MCF 10A (cell line): ENCODE results near the gene GPR84. TPM values are rescaled to one million over a fixed set of nuclear protein-coding genes. Genes with fewer than 3 reads are reported as not detected.

Experiments
- BruUV-seq: library from RNA; stranded (reverse); fragments of 400-500 nt; replicated peaks from 2 replicates; lab custom pipeline; 2021; lab: Mats Ljungman, UMichigan
- CTCF ChIA-PET: fragments of 300-600 bp; sonication (Branson Sonifier 250); formaldehyde crosslinking; extraction: SDS; loops from one replicate; lab custom pipeline; 2021; ENCODE audit warnings: antibody characterized with exemption, inconsistent platforms; lab: Yijun Ruan, JAX
- POLR2A ChIA-PET: fragments of 300-600, 350-650 bp; sonication (Branson Sonifier 250); formaldehyde crosslinking; extraction: SDS; loops from one replicate; lab custom pipeline; 2020; ENCODE audit warnings: antibody characterized with exemption, inconsistent platforms; lab: Yijun Ruan, JAX
- DNase-seq: peaks from one replicate; pipeline ENCODE4 v3.0.0-alpha.2; 2018; ENCODE audit not compliant: unreplicated experiment
- H3K27ac Mint-ChIP-seq: one replicate; pipeline ENCODE4 v1.8.0; 2022; ENCODE audit warnings: mild to moderate bottlenecking, low read depth, mixed read lengths; ENCODE audit not compliant: unreplicated experiment
- H3K27me3 Mint-ChIP-seq: one replicate; pipeline ENCODE4 v1.8.0; 2022; ENCODE audit warnings: mixed read lengths; ENCODE audit not compliant: insufficient read depth, unreplicated experiment
- H3K36me3 Mint-ChIP-seq: one replicate; pipeline ENCODE4 v1.8.0; 2022; ENCODE audit warnings: mild to moderate bottlenecking, moderate library complexity, mixed read lengths; ENCODE audit not compliant: insufficient read depth, unreplicated experiment
- H3K4me1 Mint-ChIP-seq: one replicate; pipeline ENCODE4 v1.8.0; 2022; ENCODE audit warnings: mixed read lengths; ENCODE audit not compliant: insufficient read depth, unreplicated experiment
- H3K4me3 Mint-ChIP-seq: one replicate; pipeline ENCODE4 v1.8.0; 2022; ENCODE audit warnings: mild to moderate bottlenecking, moderate library complexity, mixed read lengths; ENCODE audit not compliant: unreplicated experiment
- H3K9me3 Mint-ChIP-seq: one replicate; pipeline ENCODE4 v1.8.0; 2022; ENCODE audit warnings: mixed read lengths; ENCODE audit not compliant: unreplicated experiment
- intact Hi-C: fragments of 100-400 bp; cut with micrococcal nuclease; formaldehyde crosslinking; loops from 2 replicates; pipeline ENCODE4 v1.14.1; 2022
- total RNA-seq: library from RNA; stranded (reverse); gene quantifications from 2 replicates; pipeline ENCODE4 v1.2.3, GENCODE V29; 2022
- TF ChIP-seq, protein P1 (sequence below): fragments of 200-600 bp; IDR thresholded peaks from one replicate; pipeline ENCODE4 v1.8.0; 2022; ENCODE audit warnings: antibody characterized with exemption, mild to moderate bottlenecking; ENCODE audit not compliant: unreplicated experiment

GPR84 gene
- total RNA-seq, 1 experiment from 2014 or later, result not detected

- H3K4me3 Mint-ChIP-seq, result no peak overlapping the region
- CTCF ChIA-PET, result interaction anchor here (1.0 to 4.1 kb wide), 9 partner anchors 10 to 100 kb away, joined by 3 to 80 read pairs (median 7); partner anchors contain the start of gene ZNF385A
- peaks cover 51% of the 10 kb centered on the region for H3K36me3 Mint-ChIP-seq
- H3K4me1 Mint-ChIP-seq, result peaks cover 29% of the 10 kb centered on the region
- no peaks in the 10 kb centered on the region for H3K9me3 Mint-ChIP-seq
- TF ChIP-seq, protein P1, sequence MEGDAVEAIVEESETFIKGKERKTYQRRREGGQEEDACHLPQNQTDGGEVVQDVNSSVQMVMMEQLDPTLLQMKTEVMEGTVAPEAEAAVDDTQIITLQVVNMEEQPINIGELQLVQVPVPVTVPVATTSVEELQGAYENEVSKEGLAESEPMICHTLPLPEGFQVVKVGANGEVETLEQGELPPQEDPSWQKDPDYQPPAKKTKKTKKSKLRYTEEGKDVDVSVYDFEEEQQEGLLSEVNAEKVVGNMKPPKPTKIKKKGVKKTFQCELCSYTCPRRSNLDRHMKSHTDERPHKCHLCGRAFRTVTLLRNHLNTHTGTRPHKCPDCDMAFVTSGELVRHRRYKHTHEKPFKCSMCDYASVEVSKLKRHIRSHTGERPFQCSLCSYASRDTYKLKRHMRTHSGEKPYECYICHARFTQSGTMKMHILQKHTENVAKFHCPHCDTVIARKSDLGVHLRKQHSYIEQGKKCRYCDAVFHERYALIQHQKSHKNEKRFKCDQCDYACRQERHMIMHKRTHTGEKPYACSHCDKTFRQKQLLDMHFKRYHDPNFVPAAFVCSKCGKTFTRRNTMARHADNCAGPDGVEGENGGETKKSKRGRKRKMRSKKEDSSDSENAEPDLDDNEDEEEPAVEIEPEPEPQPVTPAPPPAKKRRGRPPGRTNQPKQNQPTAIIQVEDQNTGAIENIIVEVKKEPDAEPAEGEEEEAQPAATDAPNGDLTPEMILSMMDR, result peak; percentile 62
- POLR2A ChIA-PET, result interaction anchor here (0.9 to 1.9 kb wide), 2 partner anchors 15 to 24 kb away, joined by 3 to 5 read pairs; no protein-coding TSS in a partner anchor
- intact Hi-C loops, result loop anchor here (1.0 kb wide), 2 partner anchors 15 to 24 kb away; no protein-coding TSS in a partner anchor
- H3K27me3 Mint-ChIP-seq, result no peaks in the 10 kb centered on the region
- H3K27ac Mint-ChIP-seq, result no peak overlapping the region
- no TSS peak for BruUV-seq
- peak; percentile 75 for DNase-seq
These were observed 30.0 kb upstream of the GPR84 start for GRCh38 chr12:54394281-54394719.

DNA sequence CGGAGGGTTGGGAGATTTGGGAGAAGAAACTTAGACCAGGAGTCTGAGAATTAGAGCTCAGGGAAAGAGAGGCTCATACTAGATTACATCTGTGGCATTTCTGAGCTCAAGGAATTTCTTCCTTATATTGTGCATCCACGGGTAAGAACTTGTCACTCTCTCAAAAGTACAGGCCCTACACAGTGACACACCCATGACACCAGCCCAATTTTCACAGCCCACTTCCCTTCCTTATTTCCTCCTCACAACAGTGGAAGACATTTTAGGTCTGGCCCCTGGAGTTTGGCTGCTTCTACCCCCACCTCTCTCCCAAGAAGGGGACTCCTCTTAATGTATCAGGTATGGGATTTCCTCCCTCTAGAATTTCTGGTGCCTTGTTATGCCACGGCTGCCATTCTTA, 29.5 kb upstream of the GPR84 start:
- POLR2A ChIA-PET, result interaction anchor here (0.9 to 1.9 kb wide), 2 partner anchors 14 to 24 kb away, joined by 3 to 5 read pairs; no protein-coding TSS in a partner anchor
- Mint-ChIP-seq H3K4me3 (no peak overlapping the region), H3K27ac (no peak overlapping the region)

GRCh38 chr12:54393207-54393609, 28.9 kb upstream of the GPR84 start:
- Mint-ChIP-seq H3K27ac (peak overlapping the region; percentile 31), H3K4me1 (peaks cover 30% of the 10 kb centered on the region), H3K36me3 (peaks cover 40% of the 10 kb centered on the region), H3K27me3 (no peaks in the 10 kb centered on the region), H3K4me3 (no peak overlapping the region), H3K9me3 (no peaks in the 10 kb centered on the region)
- intact Hi-C loops, result no loop called here
- BruUV-seq, result no TSS peak
- DNase-seq, result no peak
- TF ChIP-seq, protein P1, result no peak
- POLR2A ChIA-PET, result interaction anchor here (0.9 to 1.9 kb wide), 4 partner anchors 12 to 44 kb away, joined by 3 to 5 read pairs (median 4); no protein-coding TSS in a partner anchor
- CTCF ChIA-PET, result interaction anchor here (0.6 to 4.1 kb wide), 31 partner anchors 9 to 388 kb away, joined by 3 to 80 read pairs (median 4); partner anchors contain the start of genes GTSF1 and ZNF385A

More for the DNA sequence above, 29.5 kb upstream of the GPR84 start:
- no TSS peak for BruUV-seq
- intact Hi-C loops, result loop anchor here (1.0 kb wide), 2 partner anchors 14 to 23 kb away; no protein-coding TSS in a partner anchor
- H3K36me3 Mint-ChIP-seq, result peaks cover 46% of the 10 kb centered on the region
- CTCF ChIA-PET, result interaction anchor here (0.6 to 4.1 kb wide), 29 partner anchors 9 to 388 kb away, joined by 3 to 80 read pairs (median 4); partner anchors contain the start of genes GTSF1 and ZNF385A
- H3K4me1 Mint-ChIP-seq, result peaks cover 25% of the 10 kb centered on the region
- DNase-seq, result no peak
- no peaks in the 10 kb centered on the region for H3K9me3 Mint-ChIP-seq
- H3K27me3 Mint-ChIP-seq, result no peaks in the 10 kb centered on the region
- TF ChIP-seq, protein P1, result no peak

GRCh38 chr12:54392485-54393206, 28.4 kb upstream of the GPR84 start:
- H3K36me3 Mint-ChIP-seq, result peaks cover 35% of the 10 kb centered on the region
- peak overlapping the region; percentile 31 for H3K27ac Mint-ChIP-seq
- H3K9me3 Mint-ChIP-seq, result no peaks in the 10 kb centered on the region
- intact Hi-C loops, result no loop called here
- TF ChIP-seq, protein P1, result no peak
- peak; percentile 28 for DNase-seq
- POLR2A ChIA-PET, result interaction anchor here (0.6 to 1.9 kb wide), 5 partner anchors 12 to 718 kb away, joined by 3 to 5 read pairs (median 3); no protein-coding TSS in a partner anchor
- no TSS peak for BruUV-seq
- H3K4me3 Mint-ChIP-seq, result no peak overlapping the region
- H3K4me1 Mint-ChIP-seq, result peaks cover 36% of the 10 kb centered on the region
- CTCF ChIA-PET, result interaction anchor here (0.6 to 4.1 kb wide), 21 partner anchors 8 to 387 kb away, joined by 3 to 80 read pairs (median 5); partner anchors contain the start of gene ZNF385A
- H3K27me3 Mint-ChIP-seq, result no peaks in the 10 kb centered on the region
